WTC11 (cell line): Measurements from ENCODE around the gene CYP19A1. TPM values are rescaled to one million over a fixed set of nuclear protein-coding genes. Genes with fewer than 3 reads are reported as not detected.

Source experiments
- ATAC-seq: fragments of 200-7000 bp; cut with Tn5 transposase; 2 replicates; pipeline ENCODE4 v1.10.0; 2021; ENCODE audit warnings: mild to moderate bottlenecking, moderate library complexity
- CTCF ChIA-PET: fragments of 300-600 bp; sonication (Branson Sonifier 250); formaldehyde crosslinking; loops from one replicate; lab custom pipeline; 2021; ENCODE audit warnings: antibody characterized with exemption; lab: Charles Lee
- POLR2A ChIA-PET: fragments of 350-600 bp; sonication (Branson Sonifier 250); formaldehyde crosslinking; loops from one replicate; lab custom pipeline; 2021; ENCODE audit warnings: antibody characterized with exemption; lab: Charles Lee
- DNase-seq: peaks from one replicate; pipeline ENCODE4 v3.0.0; 2021; ENCODE audit warnings: low spot score
- H3K27ac Mint-ChIP-seq: 2 replicates; pipeline ENCODE4 v1.8.0; 2021; ENCODE audit warnings: mixed read lengths
- H3K27me3 Mint-ChIP-seq: 2 replicates; pipeline ENCODE4 v1.8.0; 2021; ENCODE audit warnings: low read depth, mild to moderate bottlenecking, moderate library complexity, mixed read lengths
- H3K36me3 Mint-ChIP-seq: 2 replicates; pipeline ENCODE4 v1.8.0; 2021; ENCODE audit warnings: mixed read lengths
- H3K4me1 Mint-ChIP-seq: 2 replicates; pipeline ENCODE4 v1.8.0; 2022; ENCODE audit warnings: mixed read lengths
- H3K4me3 Mint-ChIP-seq: 2 replicates; pipeline ENCODE4 v1.8.0; 2021; ENCODE audit warnings: mild to moderate bottlenecking, moderate library complexity, mixed read lengths
- H3K9me3 Mint-ChIP-seq: 2 replicates; pipeline ENCODE4 v1.8.0; 2021; ENCODE audit warnings: mixed read lengths
- ATF1 ChIP-seq: sonication (generic); formaldehyde crosslinking; IDR thresholded peaks from 2 replicates; pipeline ENCODE4 v1.8.1; 2023; ENCODE audit warnings: mild to moderate bottlenecking, moderate library complexity, missing genetic modification reagents
- CBFB ChIP-seq: sonication (generic); formaldehyde crosslinking; IDR thresholded peaks from 2 replicates; pipeline ENCODE4 v1.8.1; 2022; ENCODE audit warnings: mild to moderate bottlenecking, low read depth, missing genetic modification reagents
- ESRRA ChIP-seq: sonication (generic); formaldehyde crosslinking; IDR thresholded peaks from 2 replicates; pipeline ENCODE4 v1.8.1; 2022; ENCODE audit warnings: mild to moderate bottlenecking, missing genetic modification reagents, borderline replicate concordance
- GABPB1 ChIP-seq: sonication (generic); formaldehyde crosslinking; IDR thresholded peaks from 2 replicates; pipeline ENCODE4 v1.8.1; 2023; ENCODE audit warnings: mild to moderate bottlenecking, missing genetic modification reagents
- IRF1 ChIP-seq: sonication (generic); formaldehyde crosslinking; IDR thresholded peaks from 2 replicates; pipeline ENCODE4 v1.8.0; 2023; ENCODE audit warnings: missing genetic modification reagents
- IRF2 ChIP-seq: sonication (generic); formaldehyde crosslinking; IDR thresholded peaks from 2 replicates; pipeline ENCODE4 v1.8.0; 2022; ENCODE audit warnings: low read depth, missing genetic modification reagents, borderline replicate concordance
- MAX ChIP-seq: sonication (generic); formaldehyde crosslinking; IDR thresholded peaks from 2 replicates; pipeline ENCODE4 v1.8.0; 2022; ENCODE audit warnings: mild to moderate bottlenecking, missing genetic modification reagents
- MYBL2 ChIP-seq: sonication (generic); formaldehyde crosslinking; IDR thresholded peaks from 2 replicates; pipeline ENCODE4 v1.8.1; 2023; ENCODE audit warnings: mild to moderate bottlenecking, moderate library complexity, missing genetic modification reagents
- NFATC4 ChIP-seq: fragments of 250-450 bp; sonication (Bioruptor Pico); IDR thresholded peaks from 2 replicates; pipeline ENCODE4 v1.9.0; 2021; ENCODE audit warnings: mild to moderate bottlenecking
- NFE2L1 ChIP-seq: sonication (generic); formaldehyde crosslinking; IDR thresholded peaks from 2 replicates; pipeline ENCODE4 v1.8.1; 2023; ENCODE audit warnings: missing genetic modification reagents
- RORB ChIP-seq: fragments of 250-450 bp; sonication (Bioruptor Pico); IDR thresholded peaks from 2 replicates; pipeline ENCODE4 v1.9.0; 2021; ENCODE audit warnings: mild to moderate bottlenecking
- SMAD4 ChIP-seq: sonication (generic); formaldehyde crosslinking; IDR thresholded peaks from 2 replicates; pipeline ENCODE4 v1.8.0; 2022; ENCODE audit warnings: mild to moderate bottlenecking, missing genetic modification reagents
- SOX15 ChIP-seq: fragments of 250-450 bp; sonication (Bioruptor Pico); IDR thresholded peaks from 2 replicates; pipeline ENCODE4 v1.9.0; 2021; ENCODE audit warnings: mild to moderate bottlenecking
- TP53 ChIP-seq: sonication (generic); formaldehyde crosslinking; IDR thresholded peaks from 2 replicates; pipeline ENCODE4 v1.8.1; 2023; ENCODE audit warnings: mild to moderate bottlenecking, missing genetic modification reagents
- ZNF121 ChIP-seq: sonication (generic); formaldehyde crosslinking; IDR thresholded peaks from 2 replicates; pipeline ENCODE4 v1.8.0; 2023; ENCODE audit warnings: missing genetic modification reagents
- total RNA-seq: library from RNA; stranded (reverse); gene quantifications from 3 replicates; pipeline ENCODE4 v1.2.3, GENCODE V29; 2021
- TF ChIP-seq, protein P1 (sequence below): sonication (generic); formaldehyde crosslinking; IDR thresholded peaks from 2 replicates; pipeline ENCODE4 v1.8.1; 2022; ENCODE audit warnings: mild to moderate bottlenecking, moderate library complexity, missing genetic modification reagents
- TF ChIP-seq, protein P2 (sequence below): fragments of 250-450 bp; sonication (Bioruptor Pico); IDR thresholded peaks from 2 replicates; pipeline ENCODE4 v1.9.0; 2021; ENCODE audit warnings: mild to moderate bottlenecking
- TF ChIP-seq, protein P3 (sequence below): sonication (generic); formaldehyde crosslinking; IDR thresholded peaks from 2 replicates; pipeline ENCODE4 v1.8.0; 2022; ENCODE audit warnings: missing genetic modification reagents

CYP19A1 gene
- total RNA-seq, 1 experiment from 2014 or later = not detected

- Mint-ChIP-seq H3K27ac (no peak overlapping the region), H3K4me3 (no peak overlapping the region), H3K9me3 (peaks cover 11% of the 10 kb centered on the region), H3K4me1 (peaks cover 9% of the 10 kb centered on the region), H3K27me3 (peaks cover 4% of the 10 kb centered on the region), H3K36me3 (peaks cover 3% of the 10 kb centered on the region)
- no peak for DNase-seq
- POLR2A ChIA-PET = no interaction called here
- no peak for ATAC-seq
- TF ChIP-seq SOX15 (CRISPR knock-in tag) (no peak), ATF1 (CRISPR knock-in tag) (no peak), ESRRA (CRISPR knock-in tag) (no peak), TP53 (CRISPR knock-in tag) (no peak), IRF2 (CRISPR knock-in tag) (no peak), RORB (CRISPR knock-in tag) (no peak), MAX (CRISPR knock-in tag) (no peak), NFE2L1 (CRISPR knock-in tag) (no peak), IRF1 (CRISPR knock-in tag) (no peak), ZNF121 (CRISPR knock-in tag) (no peak), GABPB1 (no peak), SMAD4 (CRISPR knock-in tag) (no peak), NFATC4 (CRISPR knock-in tag) (no peak)
- TF ChIP-seq, protein P1, sequence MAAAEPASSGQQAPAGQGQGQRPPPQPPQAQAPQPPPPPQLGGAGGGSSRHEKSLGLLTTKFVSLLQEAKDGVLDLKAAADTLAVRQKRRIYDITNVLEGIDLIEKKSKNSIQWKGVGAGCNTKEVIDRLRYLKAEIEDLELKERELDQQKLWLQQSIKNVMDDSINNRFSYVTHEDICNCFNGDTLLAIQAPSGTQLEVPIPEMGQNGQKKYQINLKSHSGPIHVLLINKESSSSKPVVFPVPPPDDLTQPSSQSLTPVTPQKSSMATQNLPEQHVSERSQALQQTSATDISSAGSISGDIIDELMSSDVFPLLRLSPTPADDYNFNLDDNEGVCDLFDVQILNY (CRISPR knock-in tag) = no peak
- TF ChIP-seq, protein P2, sequence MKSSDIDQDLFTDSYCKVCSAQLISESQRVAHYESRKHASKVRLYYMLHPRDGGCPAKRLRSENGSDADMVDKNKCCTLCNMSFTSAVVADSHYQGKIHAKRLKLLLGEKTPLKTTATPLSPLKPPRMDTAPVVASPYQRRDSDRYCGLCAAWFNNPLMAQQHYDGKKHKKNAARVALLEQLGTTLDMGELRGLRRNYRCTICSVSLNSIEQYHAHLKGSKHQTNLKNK (CRISPR knock-in tag) = no peak
- TF ChIP-seq, protein P3, sequence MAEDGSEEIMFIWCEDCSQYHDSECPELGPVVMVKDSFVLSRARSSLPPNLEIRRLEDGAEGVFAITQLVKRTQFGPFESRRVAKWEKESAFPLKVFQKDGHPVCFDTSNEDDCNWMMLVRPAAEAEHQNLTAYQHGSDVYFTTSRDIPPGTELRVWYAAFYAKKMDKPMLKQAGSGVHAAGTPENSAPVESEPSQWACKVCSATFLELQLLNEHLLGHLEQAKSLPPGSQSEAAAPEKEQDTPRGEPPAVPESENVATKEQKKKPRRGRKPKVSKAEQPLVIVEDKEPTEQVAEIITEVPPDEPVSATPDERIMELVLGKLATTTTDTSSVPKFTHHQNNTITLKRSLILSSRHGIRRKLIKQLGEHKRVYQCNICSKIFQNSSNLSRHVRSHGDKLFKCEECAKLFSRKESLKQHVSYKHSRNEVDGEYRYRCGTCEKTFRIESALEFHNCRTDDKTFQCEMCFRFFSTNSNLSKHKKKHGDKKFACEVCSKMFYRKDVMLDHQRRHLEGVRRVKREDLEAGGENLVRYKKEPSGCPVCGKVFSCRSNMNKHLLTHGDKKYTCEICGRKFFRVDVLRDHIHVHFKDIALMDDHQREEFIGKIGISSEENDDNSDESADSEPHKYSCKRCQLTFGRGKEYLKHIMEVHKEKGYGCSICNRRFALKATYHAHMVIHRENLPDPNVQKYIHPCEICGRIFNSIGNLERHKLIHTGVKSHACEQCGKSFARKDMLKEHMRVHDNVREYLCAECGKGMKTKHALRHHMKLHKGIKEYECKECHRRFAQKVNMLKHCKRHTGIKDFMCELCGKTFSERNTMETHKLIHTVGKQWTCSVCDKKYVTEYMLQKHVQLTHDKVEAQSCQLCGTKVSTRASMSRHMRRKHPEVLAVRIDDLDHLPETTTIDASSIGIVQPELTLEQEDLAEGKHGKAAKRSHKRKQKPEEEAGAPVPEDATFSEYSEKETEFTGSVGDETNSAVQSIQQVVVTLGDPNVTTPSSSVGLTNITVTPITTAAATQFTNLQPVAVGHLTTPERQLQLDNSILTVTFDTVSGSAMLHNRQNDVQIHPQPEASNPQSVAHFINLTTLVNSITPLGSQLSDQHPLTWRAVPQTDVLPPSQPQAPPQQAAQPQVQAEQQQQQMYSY (CRISPR knock-in tag) = no peak
- CTCF ChIA-PET = interaction anchor here (1.8 kb wide), 1 partner anchor 34 kb away, joined by 4 read pairs; no protein-coding TSS in a partner anchor
Observed at GRCh38 chr15:51263726-51264125, 74.7 kb downstream of the CYP19A1 start.

DNA sequence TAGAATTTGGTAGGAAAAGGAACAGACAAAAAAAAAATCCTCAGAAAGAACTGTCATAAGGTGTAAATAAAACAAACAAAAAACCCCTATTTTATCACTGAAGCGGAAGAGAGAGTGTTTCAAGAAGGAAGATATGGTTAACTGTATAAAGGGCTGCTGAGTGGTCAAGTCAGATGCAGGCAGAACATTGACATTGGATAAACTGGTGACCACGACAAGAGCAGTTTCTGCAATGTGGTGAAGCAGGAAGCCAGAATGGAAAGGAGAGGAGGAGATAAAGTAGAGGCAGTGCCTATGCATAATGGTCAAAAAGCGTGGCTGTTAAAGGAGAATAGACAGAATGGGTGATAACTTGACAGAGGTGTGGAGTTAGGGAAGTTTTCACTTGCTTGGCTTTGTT lies 75.3 kb downstream of the CYP19A1 start:
- no peak for ATAC-seq

More for the DNA sequence above, 75.3 kb downstream of the CYP19A1 start:
- H3K27me3 Mint-ChIP-seq = peaks cover 4% of the 10 kb centered on the region
- peaks cover 11% of the 10 kb centered on the region for H3K9me3 Mint-ChIP-seq
- ChIA-PET CTCF (no interaction called here), POLR2A (no interaction called here)
- H3K27ac Mint-ChIP-seq = no peak overlapping the region
- TF ChIP-seq CBFB (CRISPR knock-in tag) = no peak
- TF ChIP-seq, protein P3 (CRISPR knock-in tag) = no peak
- TF ChIP-seq MYBL2 (CRISPR knock-in tag) = no peak
- DNase-seq = no peak
- H3K4me1 Mint-ChIP-seq = peaks cover 7% of the 10 kb centered on the region
- H3K36me3 Mint-ChIP-seq = peaks cover 3% of the 10 kb centered on the region
- no peak overlapping the region for H3K4me3 Mint-ChIP-seq
